Activated gamma-delta T cell (primary cell): ENCODE measurements around the gene PSMD9.
"Not testable (repeated sequence)": the region's sequence is repeated elsewhere in the genome, so short reads cannot be mapped to it uniquely, and the experiment has no call there.

Experiments used
- DNase-seq: peaks from one replicate; lab custom pipeline; 2025; lab: John Stamatoyannopoulos, UW
- total RNA-seq, 2 donors: gene quantifications; one replicate each; lab custom pipeline; 2026; lab: John Stamatoyannopoulos, UW

The PSMD9 gene
- total RNA-seq = 6.8 to 11.2 reads per million in 2 donors

GRCh38 chr12:121888478-121889273 lies at the start of gene PSMD9:
PSMD9 (plus strand) TSS chr12:121888790; CDS start chr12:121888857, 67 bp downstream.
- peak; percentile 90 for DNase-seq

DNA sequence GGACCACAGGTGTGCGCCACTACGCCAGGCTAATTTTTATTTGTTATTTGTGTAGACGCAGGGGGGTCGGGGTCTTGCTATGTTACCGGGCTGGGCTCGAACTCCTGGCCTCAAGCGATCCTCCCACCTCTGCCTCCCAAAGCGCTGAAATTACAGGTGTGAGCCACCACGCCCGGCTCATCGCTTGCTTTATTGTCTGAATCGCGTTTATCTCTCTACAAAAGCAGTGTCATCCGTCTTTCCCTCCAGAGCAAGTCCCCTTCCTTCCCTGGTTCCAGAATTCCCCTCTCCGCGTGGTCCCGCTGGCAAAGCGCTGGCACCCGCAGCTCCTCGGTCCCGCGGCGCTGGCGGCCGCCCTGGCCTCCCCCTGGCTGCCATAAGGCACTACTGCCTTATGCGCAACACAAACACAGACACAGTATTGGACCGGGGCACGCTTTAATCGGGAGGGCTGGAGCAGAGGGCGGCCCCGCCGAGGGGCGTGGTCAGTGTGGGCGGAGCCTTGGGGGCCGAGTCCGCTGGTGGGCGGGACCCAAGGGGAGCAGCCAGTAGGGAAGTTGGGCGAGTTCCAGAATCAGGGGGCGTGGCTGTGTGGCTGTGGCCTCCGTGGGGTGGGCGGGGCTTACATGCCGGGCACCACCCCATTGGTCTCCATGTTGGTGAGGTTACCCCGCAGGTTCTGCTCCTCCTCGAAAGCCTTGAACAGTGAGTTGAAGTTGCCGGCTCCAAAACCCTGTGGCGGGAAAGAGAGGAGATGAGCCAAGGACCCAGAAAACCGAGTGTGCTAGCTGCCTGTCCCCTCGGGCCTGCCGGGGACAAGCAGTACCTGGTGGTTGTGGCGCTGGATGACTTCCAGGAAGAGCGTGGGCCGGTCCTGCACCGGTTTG lies 49.2 kb upstream of the PSMD9 start:
- DNase-seq = peak; percentile 93

- DNase-seq = no peak
These were observed 48.4 kb upstream of the PSMD9 start for GRCh38 chr12:121839993-121840761.

DNA sequence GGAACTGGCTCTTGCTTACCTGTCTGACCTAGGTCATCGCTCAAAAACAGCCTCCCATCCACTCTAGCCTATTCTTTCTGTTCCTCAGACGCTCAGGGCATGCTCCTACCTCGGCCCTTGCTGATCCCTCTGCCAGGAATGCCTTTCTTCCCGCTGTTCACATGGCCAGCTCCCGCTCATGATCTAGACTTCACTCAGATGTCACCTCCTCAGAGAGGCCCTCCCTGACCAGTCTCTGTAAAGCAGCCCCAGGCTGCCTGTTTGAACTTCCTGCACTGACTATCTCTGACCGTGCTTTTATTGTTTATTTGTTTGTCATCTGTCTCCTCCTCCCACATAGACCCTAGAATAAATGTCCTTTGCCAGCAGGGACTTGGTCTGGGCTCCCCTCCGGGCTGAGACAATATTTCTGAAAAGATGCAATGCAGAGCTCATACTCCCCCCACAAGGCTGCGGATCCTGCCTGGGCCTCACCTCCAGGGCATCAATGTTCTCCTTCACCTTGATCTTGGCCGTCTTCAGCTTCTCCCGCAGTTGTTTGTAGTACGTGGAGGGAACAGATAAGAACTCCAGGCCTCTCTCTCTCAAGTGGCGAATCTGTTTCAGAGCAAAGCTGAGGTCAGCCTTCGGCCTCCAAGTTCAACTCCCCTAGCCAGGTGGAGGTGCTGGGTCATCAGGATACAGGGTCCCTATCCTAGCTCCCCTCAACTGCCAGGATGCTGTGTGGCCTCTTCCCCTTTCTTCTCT lies 45.2 kb upstream of the PSMD9 start:
- DNase-seq = no peak

GRCh38 chr12:121845701-121846100 lies 42.9 kb upstream of the PSMD9 start:
- DNase-seq = no peak

- DNase-seq = no peak
These were observed 39.4 kb upstream of the PSMD9 start for GRCh38 chr12:121849211-121849610.

DNA sequence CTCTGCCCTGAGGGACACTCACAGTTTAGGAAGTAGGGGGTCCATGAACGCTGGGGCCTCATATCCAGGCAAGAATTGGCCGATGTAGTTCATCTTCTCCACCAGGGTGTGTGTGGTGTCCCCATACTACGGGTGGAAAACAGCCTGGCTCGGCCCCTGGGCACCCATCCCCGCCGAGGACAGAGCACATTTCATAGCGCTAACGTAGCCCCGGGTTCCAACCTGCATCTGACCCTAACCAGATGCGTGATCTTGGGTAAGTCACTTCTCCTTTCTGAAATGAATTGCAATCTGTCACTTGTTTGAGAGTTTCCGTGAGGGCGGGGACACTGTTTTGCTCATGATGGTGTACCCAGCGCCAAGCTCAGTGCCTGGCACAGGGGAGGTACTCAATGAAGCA lies 38.9 kb upstream of the PSMD9 start:
- no peak for DNase-seq

GRCh38 chr12:121852392-121852791 lies 36.2 kb upstream of the PSMD9 start:
- DNase-seq = not testable (repeated sequence)

- DNase-seq = no peak
These were observed 31.0 kb upstream of the PSMD9 start for GRCh38 chr12:121857322-121858246.

GRCh38 chr12:121858318-121858661 lies 30.3 kb upstream of the PSMD9 start:
- DNase-seq = no peak

DNA sequence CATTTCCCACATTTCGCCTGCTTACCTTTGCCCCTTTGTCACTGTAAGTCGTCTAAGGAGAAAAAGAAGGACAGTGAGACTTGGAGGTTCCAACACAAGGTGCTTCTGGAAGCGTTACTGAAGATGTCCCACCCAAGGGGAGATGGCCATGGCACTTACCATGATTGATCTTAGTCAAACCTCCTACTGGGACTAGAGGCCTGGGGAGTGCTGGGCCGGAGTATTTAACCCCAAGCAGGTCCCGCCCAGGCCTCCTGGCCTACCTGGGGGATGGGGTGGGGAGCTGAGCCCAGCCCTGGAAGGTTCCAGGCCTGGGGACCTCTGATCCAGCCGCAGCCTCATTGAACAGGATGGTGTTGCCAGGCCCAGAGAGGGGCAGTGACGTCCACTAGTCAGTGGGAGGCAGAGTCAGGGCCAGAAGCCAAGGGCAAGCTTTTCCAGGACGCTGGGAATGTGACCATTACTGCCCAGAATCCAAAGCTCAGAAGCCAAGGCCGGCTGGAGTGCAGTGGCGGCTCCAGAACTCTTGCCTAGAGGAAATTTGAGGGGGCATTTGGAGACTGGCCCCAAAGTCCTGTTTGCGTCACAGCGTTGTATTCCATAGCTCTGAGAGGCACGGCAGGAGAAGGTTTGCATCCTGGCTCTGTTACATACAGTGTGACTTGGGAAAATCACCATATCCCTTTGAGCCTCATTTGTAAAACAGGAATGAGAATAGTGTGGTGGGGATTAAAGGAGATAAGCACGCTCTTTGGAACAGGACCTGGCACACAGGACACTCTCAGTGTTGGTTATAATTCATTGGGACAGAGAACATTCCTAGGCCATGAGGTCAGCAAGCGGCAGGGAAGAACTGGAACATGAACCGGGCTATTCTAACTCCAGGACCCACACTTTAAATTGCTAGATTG lies 29.7 kb upstream of the PSMD9 start, which contains the start of gene HPD:
TSS of gene HPD (minus strand) at position 198 of the 911 bp plus-strand sequence. CDS start at position 162, 36 bp downstream.
- DNase-seq = no peak

GRCh38 chr12:121860257-121860656 lies 28.3 kb upstream of the PSMD9 start:
- DNase-seq = no peak

- DNase-seq = not testable (repeated sequence)
These were observed 27.9 kb upstream of the PSMD9 start for GRCh38 chr12:121860699-121861098.

DNA sequence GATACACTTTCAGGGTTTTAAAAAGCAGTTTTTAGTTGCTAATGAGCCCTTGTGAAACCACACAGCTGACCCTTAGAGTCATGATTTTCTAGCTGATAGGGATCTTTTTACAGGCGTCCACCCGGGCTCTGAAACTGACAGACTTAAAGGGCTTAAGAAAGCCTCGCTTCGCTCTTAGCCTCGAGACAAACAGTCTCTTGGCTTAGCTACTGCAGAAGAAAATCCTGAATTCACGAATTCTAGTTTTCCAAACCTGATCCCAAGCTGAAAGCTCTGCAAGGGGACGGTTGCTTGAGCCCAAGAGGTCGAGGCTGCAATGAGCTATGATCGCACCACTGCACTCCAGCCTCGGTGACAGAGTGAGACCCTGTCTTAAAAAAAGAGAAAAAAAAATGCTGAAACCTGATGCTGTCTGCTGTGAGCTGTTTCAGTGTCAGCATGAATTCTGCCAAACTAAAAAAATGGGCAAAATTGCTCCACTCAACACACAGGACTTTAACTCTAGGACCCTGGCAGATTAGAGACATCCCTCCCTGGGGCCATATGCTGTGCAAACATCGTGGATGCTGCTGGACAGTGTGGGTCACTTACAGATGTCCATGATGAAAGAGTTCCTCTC lies 26.8 kb upstream of the PSMD9 start:
- DNase-seq = no peak

GRCh38 chr12:121866331-121866730 lies 22.3 kb upstream of the PSMD9 start:
- DNase-seq = no peak

DNA sequence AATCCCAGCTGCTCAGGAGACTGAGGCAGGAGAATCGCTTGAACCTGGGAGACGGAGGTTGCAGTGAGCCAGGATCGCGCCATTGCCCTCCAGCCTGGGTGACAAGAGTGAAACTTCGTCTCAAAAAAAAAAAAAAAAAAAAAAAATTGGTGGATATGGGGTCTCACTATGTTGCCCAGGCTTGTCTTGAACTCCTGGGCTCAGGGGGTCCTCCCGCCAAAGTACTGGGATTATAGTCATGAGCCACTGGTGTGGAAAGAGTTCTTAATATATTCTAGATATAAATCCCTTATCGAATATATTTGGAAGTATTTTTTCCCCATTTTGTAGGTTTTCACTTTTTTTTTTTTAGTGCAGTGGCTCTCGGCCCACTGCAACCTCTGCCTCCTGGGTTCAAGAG lies 19.4 kb upstream of the PSMD9 start:
- DNase-seq = not testable (repeated sequence)

- no peak for DNase-seq
These were observed 17.1 kb upstream of the PSMD9 start for GRCh38 chr12:121871467-121871866.

DNA sequence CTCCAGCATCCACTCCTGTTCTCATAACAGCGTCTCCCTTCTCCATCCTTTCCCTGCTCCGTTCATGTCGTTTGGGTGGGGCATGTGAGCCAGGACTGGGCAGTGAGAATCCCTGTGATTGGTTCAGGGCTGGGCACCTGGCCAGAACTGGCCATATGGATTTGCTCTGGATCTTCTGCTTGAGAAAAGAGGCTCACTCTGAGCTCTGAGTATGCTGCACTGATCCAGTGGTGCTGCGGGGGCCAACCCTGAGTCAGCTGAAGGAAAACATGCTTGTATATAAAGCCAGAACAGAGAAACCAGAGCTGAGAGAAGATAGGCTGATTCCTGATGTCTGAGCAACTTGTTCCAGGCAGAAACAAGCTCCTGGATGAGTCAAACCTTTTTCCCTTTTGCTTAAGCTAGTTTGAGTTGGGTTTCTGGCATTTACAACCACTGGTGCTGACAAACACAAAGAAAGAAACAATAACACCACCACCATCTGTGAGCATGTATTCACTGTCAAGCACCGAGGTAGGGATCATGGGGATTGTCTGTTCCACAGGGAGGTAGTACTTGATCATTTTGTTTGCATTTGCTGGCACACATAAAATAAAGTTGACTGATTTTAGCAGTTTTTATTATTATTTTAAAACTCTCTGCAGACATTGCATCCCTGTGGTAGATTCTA lies 15.9 kb upstream of the PSMD9 start:
- DNase-seq = no peak
